ENCODE measurements around the gene AKT2. TPM values are rescaled to one million over a fixed set of nuclear protein-coding genes. Genes with fewer than 3 reads are reported as not detected.

The AKT2 gene
- total RNA-seq, 4 donors from 2014 or later: 64.2 to 88.9 (median 72.8) TPM

- TF ChIP-seq POLR2AphosphoS5 (IDR thresholded peaks at IDR 0.05): no peak
- TF ChIP-seq POLR2A (IDR thresholded peaks at IDR 0.05): no peak
- no peak for TF ChIP-seq CTCF (IDR thresholded peaks at IDR 0.05)
- TF ChIP-seq EP300 (IDR thresholded peaks at IDR 0.05): no peak
- Histone ChIP-seq H3K27me3 (peaks cover 32% of the 10 kb centered on the region), H3K9me3 (no peaks in the 10 kb centered on the region), H3K27ac (no peak overlapping the region), H3K4me1 (peaks cover 2 to 40% (median 13%) of the 10 kb centered on the region in 3 donors), H3K4me3 (no peak overlapping the region), H3K36me3 (peaks cover 0 to 18% of the 10 kb centered on the region in 2 donors)
- WGBS, 2 donors (ENCODE audit: low coverage in 1 of 2): 82 to 89% methylated on average over 5 of the region's 5 CpGs
- ATAC-seq: no peak
These were observed 56.3 kb downstream of the AKT2 start for GRCh38 chr19:40228863-40229262.

GRCh38 chr19:40228346-40228745 is 56.8 kb downstream of the AKT2 start:
- peaks cover 0 to 13% of the 10 kb centered on the region in 2 donors for H3K36me3 ChIP-seq
- peaks cover 38% of the 10 kb centered on the region for H3K27me3 ChIP-seq
- no peak for ATAC-seq
- H3K4me3 ChIP-seq: no peak overlapping the region
- TF ChIP-seq CTCF (IDR thresholded peaks at IDR 0.05) (no peak), POLR2A (IDR thresholded peaks at IDR 0.05) (no peak), POLR2AphosphoS5 (IDR thresholded peaks at IDR 0.05) (no peak), EP300 (IDR thresholded peaks at IDR 0.05) (no peak)
- no peaks in the 10 kb centered on the region for H3K9me3 ChIP-seq
- H3K27ac ChIP-seq: no peak overlapping the region
- peaks cover 2 to 43% (median 13%) of the 10 kb centered on the region in 3 donors for H3K4me1 ChIP-seq
- WGBS, 2 donors (ENCODE audit: low coverage in 1 of 2): 39 to 52% methylated on average over 5 to 10 of the region's 10 CpGs

GRCh38 chr19:40225440-40226305 is 59.5 kb downstream of the AKT2 start:
- peaks cover 57% of the 10 kb centered on the region for H3K27me3 ChIP-seq
- H3K9me3 ChIP-seq: no peaks in the 10 kb centered on the region
- peaks cover 2 to 21% (median 8%) of the 10 kb centered on the region in 3 donors for H3K4me1 ChIP-seq
- no peaks in the 10 kb centered on the region for H3K36me3 ChIP-seq
- ATAC-seq: no peak
- peak overlapping the region in 1 of 2 donors; percentile 40 for H3K4me3 ChIP-seq
- TF ChIP-seq CTCF (IDR thresholded peaks at IDR 0.05) (no peak), EP300 (IDR thresholded peaks at IDR 0.05) (no peak), POLR2AphosphoS5 (IDR thresholded peaks at IDR 0.05) (no peak), POLR2A (IDR thresholded peaks at IDR 0.05) (no peak)
- H3K27ac ChIP-seq: no peak overlapping the region
- 22 to 29% methylated on average over 16 to 17 of the region's 21 CpGs for WGBS, 2 donors (ENCODE audit: low coverage in 1 of 2)

GRCh38 chr19:40224342-40225150 is 60.6 kb downstream of the AKT2 start:
- no peak overlapping the region for H3K27ac ChIP-seq
- no peak for ATAC-seq
- peaks cover 68% of the 10 kb centered on the region for H3K27me3 ChIP-seq
- peaks cover 2 to 21% (median 8%) of the 10 kb centered on the region in 3 donors for H3K4me1 ChIP-seq
- no peaks in the 10 kb centered on the region for H3K9me3 ChIP-seq
- WGBS, 2 donors (ENCODE audit: low coverage in 1 of 2): 79 to 82% methylated on average over 6 to 8 of the region's 32 CpGs
- TF ChIP-seq CTCF (IDR thresholded peaks at IDR 0.05) (no peak), POLR2AphosphoS5 (IDR thresholded peaks at IDR 0.05) (no peak), POLR2A (IDR thresholded peaks at IDR 0.05) (no peak), EP300 (IDR thresholded peaks at IDR 0.05) (no peak)
- no peak overlapping the region for H3K4me3 ChIP-seq
- H3K36me3 ChIP-seq: no peaks in the 10 kb centered on the region

Data from gastroesophageal sphincter (tissue), 4 donors.